SK-N-MC (cell line): ENCODE results near the gene ZNF691.

Experiments
- EZH2 ChIP-seq: fragments of 200-600 bp; sonication (generic); IDR thresholded peaks from one replicate; pipeline ENCODE4 v1.6.1; 2017; ENCODE audit warnings: antibody characterized with exemption
- FOXP2 ChIP-seq: optimal IDR thresholded peaks from 2 replicates; pipeline ENCODE3; 2011; ENCODE audit warnings: mild to moderate bottlenecking, moderate library complexity; ENCODE audit not compliant: insufficient read depth; ENCODE audit errors: extremely low read length, control extremely low read depth
- POLR2AphosphoS5 ChIP-seq: IDR thresholded peaks from 2 replicates; pipeline ENCODE4 v1.6.1; 2012; ENCODE audit warnings: mild to moderate bottlenecking, low read depth, low read length, borderline replicate concordance

DNA sequence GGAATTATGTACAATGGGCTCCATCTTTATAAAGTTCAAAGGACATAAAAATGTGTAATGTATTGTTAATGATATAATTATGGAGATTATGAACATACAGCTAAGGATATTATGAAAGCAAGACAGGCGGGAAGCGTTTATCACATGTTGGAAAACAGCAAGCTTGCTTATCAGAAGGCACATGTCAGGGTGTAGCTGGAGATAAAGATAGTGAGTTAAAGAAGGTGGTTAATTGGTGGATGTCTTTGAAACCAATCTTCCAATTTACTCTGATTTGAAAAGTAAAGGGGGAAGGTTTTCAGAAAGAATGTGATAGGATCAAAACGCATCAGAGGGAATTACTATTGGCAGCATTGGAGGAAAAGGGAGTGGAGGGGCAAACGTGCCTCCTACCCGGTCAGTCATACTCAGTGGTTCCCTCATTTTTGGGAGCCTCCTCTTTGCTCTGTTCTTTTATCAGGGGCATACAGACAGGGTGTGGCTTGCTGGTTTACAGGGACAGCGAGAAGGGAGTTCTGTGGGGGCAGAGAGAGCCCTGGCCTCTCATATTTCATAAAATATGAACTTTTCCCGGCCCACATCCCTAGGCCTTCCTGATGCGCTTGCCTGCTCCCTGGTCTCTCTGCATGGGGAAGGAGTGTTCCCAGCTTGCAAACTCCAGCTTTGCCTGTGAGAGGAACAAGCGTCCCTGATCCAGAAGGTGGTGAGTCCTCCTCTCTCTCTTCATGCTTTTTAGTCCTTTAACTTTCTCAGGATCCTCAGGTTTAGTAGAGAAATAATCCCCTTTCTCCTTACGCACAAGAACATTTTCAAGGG, 21.2 kb upstream of the ZNF691 start:
- no peak for TF ChIP-seq POLR2AphosphoS5
- no peak for TF ChIP-seq EZH2
- TF ChIP-seq FOXP2, result no peak
